GM18508 (cell line): ENCODE measurements around the gene NHLH1.
A peak's percentile ranks its signal among the peaks of the same experiment; 100 is the strongest.

Experiments used
- ATAC-seq: cut with Tn5 transposase; IDR thresholded peaks from one replicate; pipeline ENCODE4 v1.9.1; 2021; ENCODE audit warnings: moderate number of reproducible peaks; ENCODE audit not compliant: insufficient read depth, unreplicated experiment

NHLH1 gene

DNA sequence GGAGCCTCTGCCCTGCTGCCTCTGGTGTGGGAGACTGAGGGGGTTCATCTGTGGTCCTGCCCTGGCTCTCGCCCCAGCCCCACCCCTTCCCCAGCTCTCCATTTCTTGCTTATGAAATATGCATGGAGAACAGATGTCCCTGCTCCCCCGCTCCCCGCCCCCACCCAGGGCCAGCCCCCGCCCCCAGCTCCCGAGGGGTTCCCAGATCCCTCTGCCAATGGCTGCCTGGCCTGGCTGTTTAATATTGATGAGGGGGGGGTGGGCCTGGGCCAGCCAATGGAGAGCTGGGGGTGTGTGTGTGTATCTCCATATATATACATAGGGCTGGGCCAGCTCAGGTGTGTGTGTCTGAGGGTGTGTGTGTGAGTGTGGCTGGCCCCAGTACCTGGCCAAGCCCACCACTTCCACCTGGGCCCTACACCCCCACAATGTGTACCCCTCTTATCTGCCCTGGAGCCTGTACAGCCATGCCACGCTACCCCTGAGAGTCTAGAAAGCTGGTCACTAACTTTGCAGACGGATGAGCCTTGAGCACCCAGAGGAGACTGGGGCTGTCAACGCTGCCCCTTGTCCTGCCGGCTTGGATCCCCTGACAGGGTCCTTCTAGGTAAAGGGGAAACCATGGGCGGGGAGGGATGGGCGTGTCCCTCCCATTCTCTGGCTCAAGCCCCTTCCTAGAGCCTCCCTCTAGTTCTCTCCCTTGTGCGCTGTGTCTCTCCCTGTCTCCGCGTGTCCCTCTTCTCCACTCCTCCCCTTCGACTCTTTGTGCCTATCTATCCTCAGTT lies at the start of gene NHLH1:
Gene NHLH1 (plus strand): TSS at position 341 of the 785 bp plus-strand sequence. CDS start 3,661 bp downstream, outside the sequence.
- ATAC-seq: no peak

DNA sequence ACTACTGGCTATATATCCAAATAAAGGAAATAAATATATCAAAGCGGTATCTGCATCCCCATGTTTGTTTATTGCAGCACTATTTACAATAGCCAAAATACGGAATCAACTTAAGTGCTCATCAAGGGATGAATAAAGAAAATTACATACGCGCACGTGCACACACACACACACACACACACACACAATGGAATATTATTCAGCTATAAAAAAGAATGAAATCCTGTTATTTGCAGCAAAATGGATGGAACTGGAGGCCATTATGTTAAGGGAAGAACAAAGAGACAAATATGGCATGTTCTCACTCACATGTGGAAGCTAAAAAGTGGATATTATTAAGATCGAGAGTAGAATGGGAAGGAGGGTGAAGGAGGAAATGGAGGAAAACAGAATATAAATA lies 44.0 kb upstream of the NHLH1 start:
- no peak for ATAC-seq

DNA sequence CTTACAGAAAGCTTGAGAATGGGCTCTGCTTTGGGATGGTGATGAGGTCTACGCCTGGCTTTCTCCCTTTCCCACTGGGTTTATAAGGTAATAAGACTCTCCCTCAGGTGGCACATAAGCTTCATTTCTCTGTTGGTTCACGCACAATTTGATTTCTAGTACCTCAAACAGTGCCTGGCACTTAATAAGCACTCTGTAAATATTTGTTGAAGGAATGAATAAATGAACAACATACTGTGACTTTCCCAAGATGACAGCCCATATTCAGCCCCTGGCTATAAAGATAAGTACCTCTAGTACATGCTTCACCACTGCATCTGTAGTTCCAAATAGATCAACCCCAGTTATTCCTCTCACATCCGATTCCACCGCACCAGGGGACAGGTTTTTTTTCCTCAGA lies 41.6 kb upstream of the NHLH1 start:
- ATAC-seq: no peak

DNA sequence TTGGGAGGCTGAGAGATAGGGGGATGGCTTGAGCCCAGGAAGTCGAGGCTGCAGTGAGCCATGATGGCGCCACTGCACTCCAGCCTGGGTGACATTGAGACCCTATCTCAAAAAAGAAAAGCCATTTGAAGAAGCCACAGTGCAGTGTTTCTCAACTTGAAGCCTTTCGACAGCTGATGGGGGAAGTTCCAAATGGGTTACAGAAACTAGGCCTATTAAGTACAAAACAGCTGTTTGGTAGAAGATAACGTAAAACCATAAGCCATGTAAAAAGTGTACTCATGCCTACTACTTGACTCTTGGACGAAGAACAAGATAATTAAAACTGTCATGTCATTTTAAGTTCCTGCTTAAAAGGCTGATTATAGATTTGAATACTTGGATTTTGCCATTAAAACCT lies 40.5 kb upstream of the NHLH1 start:
- no peak for ATAC-seq

DNA sequence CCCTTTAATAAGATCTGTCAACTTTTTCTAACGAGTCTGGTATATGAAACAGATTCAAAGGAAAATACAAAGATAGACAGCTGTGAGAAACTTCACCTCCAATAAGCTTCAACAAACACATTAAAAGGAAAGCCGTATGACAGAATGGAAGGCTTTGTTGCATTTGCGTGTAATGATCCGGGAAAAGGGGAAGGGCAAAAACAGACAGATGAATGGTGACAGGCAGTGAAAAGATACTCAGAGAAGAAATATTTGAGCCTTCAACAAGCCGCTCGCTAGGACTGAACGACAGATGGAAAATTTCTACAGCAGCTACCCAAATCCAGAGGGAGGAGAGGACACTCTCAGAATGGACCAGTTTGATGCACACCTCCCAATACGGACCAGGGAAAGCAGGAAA lies 38.7 kb upstream of the NHLH1 start:
- no peak for ATAC-seq

DNA sequence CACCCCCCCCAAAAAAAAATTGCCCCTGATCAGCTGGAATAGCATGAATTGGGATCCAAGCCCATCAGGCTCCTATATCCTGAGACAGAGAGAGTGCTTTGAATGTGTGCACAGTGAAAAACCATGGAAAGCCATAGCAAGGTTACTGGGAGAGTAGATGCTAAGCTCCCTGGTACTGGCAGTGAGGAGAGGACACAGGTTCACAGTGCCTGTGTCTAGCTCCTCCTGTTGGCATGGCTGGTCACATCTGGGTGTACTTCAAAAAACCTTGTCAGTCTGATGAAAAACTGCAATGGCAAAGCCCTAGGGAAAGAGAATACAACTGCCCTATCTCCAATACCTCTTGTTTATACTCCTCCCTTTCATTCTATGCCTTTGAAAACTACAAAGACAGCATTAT lies 36.8 kb upstream of the NHLH1 start:
- ATAC-seq: no peak

DNA sequence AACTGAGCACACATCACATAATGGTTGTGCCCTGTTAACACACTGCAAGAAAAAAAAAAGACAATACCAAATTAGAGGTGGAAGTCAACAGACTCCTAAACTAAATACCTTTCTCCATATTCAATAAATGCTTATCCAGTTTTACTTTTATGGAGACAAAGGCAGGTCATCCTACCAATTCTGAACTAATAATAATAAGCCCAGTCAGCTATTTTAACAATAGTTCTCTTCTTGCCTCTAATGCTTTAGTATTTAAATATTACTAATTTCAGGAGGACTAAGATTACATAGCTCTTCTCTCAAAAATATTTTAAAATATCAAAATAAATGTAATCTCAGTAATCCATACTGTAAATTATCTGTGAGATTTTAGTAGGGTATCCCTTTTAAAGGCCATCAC lies 34.4 kb upstream of the NHLH1 start:
- no peak for ATAC-seq

DNA sequence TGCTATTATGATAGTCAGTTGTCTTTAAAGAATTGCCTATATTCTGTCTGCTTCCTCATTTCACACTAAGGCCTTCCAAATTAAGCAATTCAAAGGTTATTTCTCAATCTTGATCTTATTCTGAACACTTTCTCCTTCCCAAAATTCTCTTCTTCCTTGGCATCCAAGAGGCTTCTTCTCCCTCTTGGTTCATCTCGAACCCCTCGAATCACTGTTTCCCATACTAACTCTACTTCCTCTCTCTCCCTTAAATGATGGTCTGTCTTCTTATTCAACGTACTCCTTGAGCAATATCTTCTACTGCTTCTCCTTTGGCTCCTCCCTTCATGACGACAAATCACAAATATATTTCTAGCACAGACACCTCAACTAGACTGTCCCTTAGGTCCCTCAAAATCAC lies 28.3 kb upstream of the NHLH1 start:
- no peak for ATAC-seq

DNA sequence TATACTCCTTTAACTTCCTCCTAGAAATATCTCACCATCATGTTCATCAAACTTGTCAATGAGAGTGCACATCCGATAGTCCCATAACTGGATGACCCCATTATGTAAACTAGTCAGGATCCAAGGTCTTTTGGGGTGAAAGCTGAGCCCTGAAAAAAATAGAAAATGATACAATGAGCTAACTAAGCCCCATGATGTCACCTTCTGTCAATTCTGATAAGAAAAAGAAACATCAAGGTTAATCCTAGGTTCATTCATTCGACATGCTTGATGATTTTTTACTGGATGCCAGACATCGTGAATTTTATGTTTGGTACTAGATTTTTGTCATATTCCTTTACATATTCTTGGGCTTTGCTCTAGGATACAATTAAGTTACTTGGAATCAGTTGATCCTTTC lies 26.7 kb upstream of the NHLH1 start:
- ATAC-seq: no peak

DNA sequence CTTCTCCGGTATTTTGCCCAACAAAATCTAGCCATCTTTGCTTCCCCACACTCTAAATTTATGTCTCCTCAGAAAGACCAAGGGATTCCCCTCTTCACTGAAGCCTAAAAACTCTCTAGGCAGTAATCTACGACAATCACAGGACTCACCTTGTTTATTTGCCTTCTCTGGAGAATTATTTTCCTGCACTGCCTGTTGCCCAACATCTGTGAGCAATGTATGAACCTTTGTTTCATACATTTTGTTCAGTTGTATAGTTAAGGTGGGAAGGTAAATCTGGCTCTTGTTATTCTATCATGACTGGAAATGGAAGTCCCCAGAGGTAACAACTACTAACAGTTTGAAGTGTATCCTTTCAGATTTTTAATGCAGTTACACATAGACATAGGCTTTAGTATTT lies 26.0 kb upstream of the NHLH1 start:
- no peak for ATAC-seq

DNA sequence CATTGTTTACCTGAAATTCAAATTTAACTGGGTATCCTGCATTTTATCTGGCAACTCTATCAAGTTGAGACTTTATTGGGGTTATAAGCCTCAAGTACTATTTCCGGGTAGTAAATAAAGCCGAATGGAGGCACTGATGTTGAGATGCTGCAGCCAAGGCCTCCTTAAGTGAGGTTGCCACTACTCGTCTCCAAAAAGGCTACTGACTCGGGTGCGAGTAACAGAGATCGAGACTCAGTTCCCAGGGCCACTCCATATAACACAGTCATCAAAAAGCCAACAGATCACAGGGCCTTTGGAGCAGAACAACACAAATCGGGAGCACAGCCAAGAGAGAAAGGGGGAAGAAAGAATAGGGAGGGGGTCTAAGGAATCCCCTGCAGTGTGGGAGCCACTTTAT lies 24.3 kb upstream of the NHLH1 start:
- no peak for ATAC-seq

DNA sequence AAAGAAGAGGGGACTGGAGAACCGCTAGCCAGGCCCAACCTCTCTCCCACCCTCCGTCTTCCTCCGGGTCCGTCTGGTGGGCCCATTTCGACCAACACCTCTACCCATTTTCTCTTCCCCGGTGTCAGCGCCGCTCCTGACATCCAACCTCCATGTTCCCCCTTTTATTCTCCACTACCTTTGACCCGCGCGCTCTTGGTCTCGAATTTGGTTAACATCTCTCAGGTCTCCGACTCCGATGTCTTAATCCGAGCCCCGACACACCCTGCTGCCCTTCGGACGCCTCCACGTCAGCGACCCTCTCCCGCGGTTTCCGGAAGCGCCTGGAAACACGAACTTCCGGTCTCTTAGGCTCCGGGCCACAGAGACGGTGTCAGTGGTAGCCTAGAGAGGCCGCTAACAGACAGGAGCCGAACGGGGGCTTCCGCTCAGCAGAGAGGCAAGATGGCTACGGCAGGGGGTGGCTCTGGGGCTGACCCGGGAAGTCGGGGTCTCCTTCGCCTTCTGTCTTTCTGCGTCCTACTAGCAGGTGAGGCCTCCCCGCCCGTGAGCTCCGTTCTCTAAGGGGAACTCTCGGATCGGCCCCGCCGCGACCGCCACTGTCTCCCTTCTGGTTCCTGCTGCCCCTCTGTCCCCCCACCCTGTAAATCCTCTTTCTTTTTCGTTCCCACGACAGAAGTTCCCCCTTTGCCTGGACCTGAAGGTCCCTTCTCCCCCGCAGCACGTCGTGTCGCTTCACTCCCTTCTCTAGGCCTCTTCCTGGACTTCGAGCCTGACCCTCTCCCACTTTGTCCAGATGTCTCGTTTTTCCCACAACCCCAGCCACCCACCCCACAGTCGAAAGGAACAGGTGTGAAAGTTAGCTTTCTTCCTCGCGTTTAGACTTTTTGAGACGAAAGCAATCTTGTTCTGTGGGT lies 23.7 kb upstream of the NHLH1 start, which contains the start of the genes COPA and NCSTN:
Gene COPA (minus strand): TSS at position 298 of the 917 bp plus-strand sequence. CDS start 80 bp downstream, at position 218.
Gene NCSTN (plus strand): TSS at position 431 of the 917 bp plus-strand sequence. CDS start 14 bp downstream, at position 445.
- ATAC-seq: peak; percentile 82

DNA sequence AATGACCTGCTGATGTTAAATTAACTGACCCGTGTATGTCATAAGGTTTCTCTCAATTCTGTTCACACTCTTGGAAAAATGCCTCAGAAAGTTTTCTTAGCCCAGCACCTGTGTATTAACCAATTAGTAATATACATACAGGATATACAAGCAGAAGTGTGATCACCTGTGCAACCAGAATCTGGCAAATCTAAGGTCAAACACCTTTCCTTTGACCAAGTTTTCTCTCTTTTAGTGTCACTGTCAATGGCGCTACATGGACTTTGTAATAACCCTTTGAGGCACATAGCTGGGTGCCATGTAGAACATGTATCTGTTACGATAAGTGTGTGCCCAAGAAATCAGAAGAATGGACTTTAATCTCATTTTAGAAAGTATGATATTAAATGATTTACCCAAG lies 22.6 kb upstream of the NHLH1 start:
- ATAC-seq: no peak

DNA sequence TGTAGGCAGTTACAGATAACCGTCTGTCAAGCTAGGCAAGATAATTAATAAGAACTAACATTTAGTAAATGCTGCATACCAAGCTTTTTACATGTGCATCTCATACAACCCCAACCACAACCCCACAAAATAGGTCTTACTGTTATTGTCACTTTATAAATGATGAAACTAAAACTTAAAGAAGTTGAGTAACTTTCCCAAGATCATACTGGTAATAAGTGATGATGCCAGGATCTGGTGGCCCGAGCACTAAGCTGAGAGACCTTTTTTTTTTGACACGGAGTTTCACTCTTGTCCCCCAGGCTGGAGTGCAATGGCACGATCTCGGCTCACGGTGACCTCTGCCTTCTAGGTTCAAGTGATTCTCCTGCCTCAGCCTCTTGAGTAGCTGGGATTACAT lies 21.9 kb upstream of the NHLH1 start:
- ATAC-seq: no peak

DNA sequence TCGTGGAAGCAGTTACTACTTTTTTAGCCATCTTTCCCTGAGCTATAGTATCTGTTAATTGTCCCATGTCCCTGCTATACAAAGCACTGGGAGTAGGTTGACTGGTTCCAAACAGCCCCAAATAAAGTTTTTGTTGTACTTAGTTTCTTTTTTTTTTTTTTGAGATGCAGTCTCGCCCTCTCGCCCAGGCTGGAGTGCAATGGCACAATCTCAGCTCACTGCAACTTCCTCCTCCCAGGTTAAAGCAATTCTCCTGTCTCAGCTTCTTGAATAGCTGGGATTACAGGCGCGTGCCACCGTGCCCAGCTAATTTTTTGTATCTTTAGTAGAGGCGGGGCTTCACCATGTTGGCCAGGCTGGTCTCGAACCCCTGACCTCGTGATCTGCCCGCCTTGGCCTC lies 20.4 kb upstream of the NHLH1 start:
- no peak for ATAC-seq

DNA sequence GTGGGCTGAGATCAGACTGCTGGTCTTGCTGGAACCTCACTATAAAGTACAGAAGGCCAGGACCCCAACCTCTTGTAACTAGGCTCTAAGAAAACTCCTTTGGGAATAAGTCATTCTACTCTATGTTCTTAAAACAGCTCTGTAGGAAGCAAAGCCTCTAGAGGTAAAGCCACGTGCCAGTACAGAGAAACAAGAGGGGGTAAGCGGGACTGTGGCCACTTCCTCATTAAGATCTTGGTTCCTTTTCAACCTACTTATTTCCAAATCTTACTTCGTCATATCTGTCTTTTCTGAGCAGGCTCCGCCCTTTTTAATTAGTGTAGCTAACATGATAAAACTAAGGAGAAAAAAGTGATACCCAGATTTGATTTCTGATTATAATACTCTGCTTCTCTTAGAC lies 19.9 kb upstream of the NHLH1 start:
- ATAC-seq: no peak

DNA sequence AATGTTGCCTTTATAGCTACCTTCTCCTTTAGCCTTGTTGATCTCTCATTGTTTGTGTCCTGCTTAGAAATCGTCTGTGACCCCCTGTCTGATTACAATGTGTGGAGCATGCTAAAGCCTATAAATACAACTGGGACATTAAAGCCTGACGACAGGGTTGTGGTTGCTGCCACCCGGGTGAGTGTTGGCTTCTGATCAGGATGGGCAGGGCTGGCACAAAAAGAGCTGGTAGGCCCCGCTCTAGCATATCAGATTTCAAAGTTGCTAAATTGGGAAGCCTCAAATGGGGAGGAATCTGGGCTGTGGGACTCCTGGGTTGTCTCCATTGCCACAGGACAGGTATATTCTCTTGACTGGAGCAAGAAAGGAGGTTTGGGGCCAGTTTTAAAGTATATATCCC lies 15.2 kb upstream of the NHLH1 start:
- ATAC-seq: no peak

DNA sequence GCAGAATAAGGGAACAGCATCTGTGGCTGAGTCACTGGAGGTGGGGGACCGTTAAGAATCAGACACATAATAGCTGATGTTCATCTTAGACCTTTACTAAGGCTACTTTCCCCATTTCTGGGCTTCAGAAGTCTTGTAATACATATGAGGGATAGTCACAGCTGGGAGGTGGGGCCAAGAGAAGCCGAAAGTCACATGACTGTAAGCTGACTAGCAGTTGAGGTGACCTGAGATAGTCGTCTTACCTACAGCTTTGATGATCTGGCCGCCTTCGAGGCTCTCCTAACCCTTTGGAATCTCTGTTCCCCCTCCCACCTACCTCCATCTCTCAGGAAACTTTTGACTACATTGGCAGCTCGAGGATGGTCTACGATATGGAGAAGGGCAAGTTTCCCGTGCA lies 14.3 kb upstream of the NHLH1 start:
- no peak for ATAC-seq

DNA sequence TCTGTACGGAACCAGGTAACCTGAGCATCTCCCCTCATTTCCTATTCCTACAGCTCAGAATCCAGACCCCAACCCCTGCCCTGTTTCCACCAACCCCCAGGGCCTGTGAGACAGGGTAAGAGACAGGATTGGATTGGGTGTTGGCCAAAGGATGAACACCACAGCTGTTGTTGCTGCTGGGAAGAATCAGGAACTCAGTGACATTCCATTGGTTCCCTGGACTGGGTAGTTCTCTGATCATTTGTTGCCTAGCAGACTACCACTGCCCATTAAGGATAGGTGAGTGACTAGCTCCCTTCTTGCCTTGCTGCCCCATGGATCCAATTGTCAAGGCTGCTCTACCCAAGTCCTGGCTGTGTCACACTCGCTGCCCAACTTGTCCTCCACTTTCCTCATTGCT lies 13.6 kb upstream of the NHLH1 start:
- no peak for ATAC-seq

DNA sequence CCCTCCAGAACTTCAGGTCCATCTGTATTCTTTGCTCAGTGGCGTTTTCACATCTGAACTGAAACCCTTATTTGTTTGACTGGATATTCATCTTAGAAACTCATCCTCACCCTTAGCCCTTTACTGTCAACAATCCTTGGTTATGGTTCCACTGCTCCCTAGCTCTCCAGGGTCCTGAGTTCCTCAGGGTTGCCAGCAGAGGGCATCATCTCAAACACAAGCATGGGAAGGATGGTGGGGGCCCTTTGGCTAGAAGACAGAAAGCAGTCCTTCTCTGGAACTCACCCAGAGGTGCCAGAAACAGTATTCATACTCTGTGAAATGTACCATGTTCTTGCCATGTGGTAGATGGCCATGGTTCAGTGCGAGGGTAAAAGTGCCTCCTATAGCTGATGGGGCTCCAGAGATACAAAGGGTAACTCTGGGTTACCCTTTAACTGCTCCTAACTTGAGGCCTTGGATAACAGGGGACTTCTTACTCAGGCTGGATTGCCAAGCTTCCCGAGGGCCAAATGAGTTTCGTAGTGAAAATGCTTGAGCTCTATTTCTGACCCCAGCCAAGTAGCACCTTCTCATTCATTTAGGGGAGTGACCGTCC lies 12.4 kb upstream of the NHLH1 start:
- no peak for ATAC-seq
